ENCODE measurements around the gene TLR3. TPM values are rescaled to one million over a fixed set of nuclear protein-coding genes. Genes with fewer than 3 reads are reported as not detected.

Gene TLR3
- total RNA-seq, 1 donor from 2014 or later: not detected

- no peaks in the 10 kb centered on the region for H3K9me3 Mint-ChIP-seq
- H3K4me1 Mint-ChIP-seq: peaks cover 3% of the 10 kb centered on the region
- DNase-seq: peak; percentile 53
- no peaks in the 10 kb centered on the region for H3K36me3 Mint-ChIP-seq (ENCODE audit: low read depth)
- no peak overlapping the region for H3K27ac Mint-ChIP-seq
- peak overlapping the region; percentile 66 for H3K4me3 Mint-ChIP-seq
- intact Hi-C loops (cut with micrococcal nuclease): no loop called here
- H3K27me3 Mint-ChIP-seq: peaks cover 53% of the 10 kb centered on the region
These were observed 36.1 kb downstream of the TLR3 start for GRCh38 chr4:186104890-186105646.

GRCh38 chr4:186105647-186106321, 36.8 kb downstream of the TLR3 start:
- H3K4me1 Mint-ChIP-seq: peaks cover 3% of the 10 kb centered on the region
- no peaks in the 10 kb centered on the region for H3K36me3 Mint-ChIP-seq (ENCODE audit: low read depth)
- peak overlapping the region; percentile 66 for H3K4me3 Mint-ChIP-seq
- H3K27me3 Mint-ChIP-seq: peaks cover 54% of the 10 kb centered on the region
- H3K9me3 Mint-ChIP-seq: no peaks in the 10 kb centered on the region
- no peak overlapping the region for H3K27ac Mint-ChIP-seq
- intact Hi-C loops (cut with micrococcal nuclease): no loop called here
- peak; percentile 47 for DNase-seq

- intact Hi-C loops (cut with micrococcal nuclease): no loop called here
- Mint-ChIP-seq H3K4me3 (no peak overlapping the region), H3K36me3 (ENCODE audit: low read depth) (no peaks in the 10 kb centered on the region), H3K9me3 (no peaks in the 10 kb centered on the region), H3K27ac (no peak overlapping the region), H3K27me3 (peaks cover 47% of the 10 kb centered on the region), H3K4me1 (peaks cover 3% of the 10 kb centered on the region)
- DNase-seq: no peak
These were observed 39.0 kb downstream of the TLR3 start for GRCh38 chr4:186107947-186108346.

GRCh38 chr4:186108391-186108790, 39.4 kb downstream of the TLR3 start:
- H3K4me1 Mint-ChIP-seq: peaks cover 3% of the 10 kb centered on the region
- DNase-seq: peak; percentile 37
- intact Hi-C loops (cut with micrococcal nuclease): no loop called here
- H3K27me3 Mint-ChIP-seq: peaks cover 42% of the 10 kb centered on the region
- H3K9me3 Mint-ChIP-seq: no peaks in the 10 kb centered on the region
- H3K4me3 Mint-ChIP-seq: no peak overlapping the region
- no peak overlapping the region for H3K27ac Mint-ChIP-seq
- no peaks in the 10 kb centered on the region for H3K36me3 Mint-ChIP-seq (ENCODE audit: low read depth)

GRCh38 chr4:186109245-186109644, 40.3 kb downstream of the TLR3 start:
- Mint-ChIP-seq H3K4me3 (no peak overlapping the region), H3K27me3 (peaks cover 35% of the 10 kb centered on the region), H3K27ac (no peak overlapping the region), H3K4me1 (peaks cover 3% of the 10 kb centered on the region), H3K36me3 (ENCODE audit: low read depth) (no peaks in the 10 kb centered on the region), H3K9me3 (no peaks in the 10 kb centered on the region)
- DNase-seq: peak; percentile 6
- intact Hi-C loops (cut with micrococcal nuclease): no loop called here

- Mint-ChIP-seq H3K27me3 (peaks cover 9% of the 10 kb centered on the region), H3K36me3 (ENCODE audit: low read depth) (no peaks in the 10 kb centered on the region)
These were observed 47.7 kb downstream of the TLR3 start for GRCh38 chr4:186116697-186117096.

GRCh38 chr4:186118582-186118981, 49.6 kb downstream of the TLR3 start:
- no peak overlapping the region for H3K4me3 Mint-ChIP-seq
- no peaks in the 10 kb centered on the region for H3K9me3 Mint-ChIP-seq
- no peaks in the 10 kb centered on the region for H3K36me3 Mint-ChIP-seq (ENCODE audit: low read depth)
- peaks cover 9% of the 10 kb centered on the region for H3K27me3 Mint-ChIP-seq
- no peaks in the 10 kb centered on the region for H3K4me1 Mint-ChIP-seq
- DNase-seq: no peak
- H3K27ac Mint-ChIP-seq: no peak overlapping the region
- intact Hi-C loops (cut with micrococcal nuclease): no loop called here

More at GRCh38 chr4:186116697-186117096, 47.7 kb downstream of the TLR3 start:
- Mint-ChIP-seq H3K9me3 (no peaks in the 10 kb centered on the region), H3K4me1 (no peaks in the 10 kb centered on the region), H3K27ac (no peak overlapping the region), H3K4me3 (no peak overlapping the region)
- DNase-seq: no peak
- intact Hi-C loops (cut with micrococcal nuclease): no loop called here

- peaks cover 9% of the 10 kb centered on the region for H3K27me3 Mint-ChIP-seq
- no peak overlapping the region for H3K27ac Mint-ChIP-seq
- intact Hi-C loops (cut with micrococcal nuclease): no loop called here
- H3K9me3 Mint-ChIP-seq: no peaks in the 10 kb centered on the region
- no peaks in the 10 kb centered on the region for H3K36me3 Mint-ChIP-seq (ENCODE audit: low read depth)
- DNase-seq: no peak
- H3K4me1 Mint-ChIP-seq: no peaks in the 10 kb centered on the region
- no peak overlapping the region for H3K4me3 Mint-ChIP-seq
These were observed 52.1 kb downstream of the TLR3 start for GRCh38 chr4:186121057-186121456.

GRCh38 chr4:186128842-186129241, 59.9 kb downstream of the TLR3 start:
- no peak overlapping the region for H3K4me3 Mint-ChIP-seq
- no peak overlapping the region for H3K27ac Mint-ChIP-seq
- peaks cover 8% of the 10 kb centered on the region for H3K4me1 Mint-ChIP-seq
- H3K36me3 Mint-ChIP-seq (ENCODE audit: low read depth): no peaks in the 10 kb centered on the region
- H3K9me3 Mint-ChIP-seq: no peaks in the 10 kb centered on the region
- no peaks in the 10 kb centered on the region for H3K27me3 Mint-ChIP-seq
- intact Hi-C loops (cut with micrococcal nuclease): no loop called here
- no peak for DNase-seq

- Mint-ChIP-seq H3K9me3 (no peaks in the 10 kb centered on the region), H3K27me3 (peaks cover 4% of the 10 kb centered on the region), H3K4me1 (peaks cover 11% of the 10 kb centered on the region), H3K27ac (no peak overlapping the region), H3K36me3 (ENCODE audit: low read depth) (no peaks in the 10 kb centered on the region), H3K4me3 (no peak overlapping the region)
- no peak for DNase-seq
- intact Hi-C loops (cut with micrococcal nuclease): no loop called here
These were observed 63.0 kb downstream of the TLR3 start for GRCh38 chr4:186131935-186132334.

GRCh38 chr4:186132577-186133242, 63.8 kb downstream of the TLR3 start:
- Mint-ChIP-seq H3K4me3 (no peak overlapping the region), H3K9me3 (no peaks in the 10 kb centered on the region), H3K36me3 (ENCODE audit: low read depth) (no peaks in the 10 kb centered on the region), H3K27ac (no peak overlapping the region), H3K27me3 (peaks cover 4% of the 10 kb centered on the region), H3K4me1 (peaks cover 11% of the 10 kb centered on the region)
- intact Hi-C loops (cut with micrococcal nuclease): no loop called here
- DNase-seq: no peak

GRCh38 chr4:186134257-186134656, 65.3 kb downstream of the TLR3 start:
- H3K36me3 Mint-ChIP-seq (ENCODE audit: low read depth): no peaks in the 10 kb centered on the region
- no peak overlapping the region for H3K4me3 Mint-ChIP-seq
- no peaks in the 10 kb centered on the region for H3K9me3 Mint-ChIP-seq
- H3K27ac Mint-ChIP-seq: no peak overlapping the region
- H3K27me3 Mint-ChIP-seq: peaks cover 16% of the 10 kb centered on the region
- H3K4me1 Mint-ChIP-seq: peaks cover 11% of the 10 kb centered on the region
- DNase-seq: no peak
- intact Hi-C loops (cut with micrococcal nuclease): no loop called here

- peaks cover 11% of the 10 kb centered on the region for H3K4me1 Mint-ChIP-seq
- H3K9me3 Mint-ChIP-seq: no peaks in the 10 kb centered on the region
- no peak overlapping the region for H3K27ac Mint-ChIP-seq
- H3K27me3 Mint-ChIP-seq: peaks cover 16% of the 10 kb centered on the region
- no peak for DNase-seq
- no peak overlapping the region for H3K4me3 Mint-ChIP-seq
- intact Hi-C loops (cut with micrococcal nuclease): no loop called here
- H3K36me3 Mint-ChIP-seq (ENCODE audit: low read depth): no peaks in the 10 kb centered on the region
These were observed 65.9 kb downstream of the TLR3 start for GRCh38 chr4:186134861-186135260.

GRCh38 chr4:186137196-186137794, 68.3 kb downstream of the TLR3 start:
- Mint-ChIP-seq H3K27me3 (peaks cover 30% of the 10 kb centered on the region), H3K4me1 (peaks cover 10% of the 10 kb centered on the region), H3K9me3 (no peaks in the 10 kb centered on the region), H3K36me3 (ENCODE audit: low read depth) (no peaks in the 10 kb centered on the region), H3K27ac (no peak overlapping the region), H3K4me3 (no peak overlapping the region)
- DNase-seq: peak; percentile 53
- intact Hi-C loops (cut with micrococcal nuclease): no loop called here

Measured in activated CD4-positive, alpha-beta T cell treated with anti-CD3 and anti-CD28 coated beads, Interleukin-2, amount 10 ng/mL, durations not matched to agents 24 days and 14 days (primary cell).